Nephron progenitor cell (in vitro differentiated cells): ENCODE results near the gene TRA2A.
A peak's percentile ranks its signal among the peaks of the same experiment; 100 is the strongest.

Source experiments
- DNase-seq: peaks from one replicate; pipeline ENCODE4 v3.0.0; 2021
- H3K27ac Mint-ChIP-seq: 2 replicates; pipeline ENCODE4 v1.8.0; 2021; ENCODE audit warnings: mild to moderate bottlenecking, moderate library complexity, mixed read lengths
- H3K27me3 Mint-ChIP-seq: 2 replicates; pipeline ENCODE4 v1.8.0; 2021; ENCODE audit warnings: mild to moderate bottlenecking, low read depth, mixed read lengths; ENCODE audit not compliant: poor library complexity
- H3K36me3 Mint-ChIP-seq: 2 replicates; pipeline ENCODE4 v1.8.0; 2021; ENCODE audit warnings: low read depth, mixed read lengths
- H3K4me1 Mint-ChIP-seq: 2 replicates; pipeline ENCODE4 v1.8.0; 2021; ENCODE audit warnings: mixed read lengths
- H3K4me3 Mint-ChIP-seq: 2 replicates; pipeline ENCODE4 v1.8.0; 2021; ENCODE audit warnings: mild to moderate bottlenecking, moderate library complexity, mixed read lengths
- H3K9me3 Mint-ChIP-seq: 2 replicates; pipeline ENCODE4 v1.8.0; 2021; ENCODE audit warnings: mild to moderate bottlenecking, moderate library complexity, mixed read lengths
- CTCF ChIP-seq: fragments of 200-600 bp; sonication (generic); IDR thresholded peaks from 2 replicates; pipeline ENCODE4 v1.5.0; 2021; ENCODE audit warnings: antibody characterized with exemption

The TRA2A gene

DNA sequence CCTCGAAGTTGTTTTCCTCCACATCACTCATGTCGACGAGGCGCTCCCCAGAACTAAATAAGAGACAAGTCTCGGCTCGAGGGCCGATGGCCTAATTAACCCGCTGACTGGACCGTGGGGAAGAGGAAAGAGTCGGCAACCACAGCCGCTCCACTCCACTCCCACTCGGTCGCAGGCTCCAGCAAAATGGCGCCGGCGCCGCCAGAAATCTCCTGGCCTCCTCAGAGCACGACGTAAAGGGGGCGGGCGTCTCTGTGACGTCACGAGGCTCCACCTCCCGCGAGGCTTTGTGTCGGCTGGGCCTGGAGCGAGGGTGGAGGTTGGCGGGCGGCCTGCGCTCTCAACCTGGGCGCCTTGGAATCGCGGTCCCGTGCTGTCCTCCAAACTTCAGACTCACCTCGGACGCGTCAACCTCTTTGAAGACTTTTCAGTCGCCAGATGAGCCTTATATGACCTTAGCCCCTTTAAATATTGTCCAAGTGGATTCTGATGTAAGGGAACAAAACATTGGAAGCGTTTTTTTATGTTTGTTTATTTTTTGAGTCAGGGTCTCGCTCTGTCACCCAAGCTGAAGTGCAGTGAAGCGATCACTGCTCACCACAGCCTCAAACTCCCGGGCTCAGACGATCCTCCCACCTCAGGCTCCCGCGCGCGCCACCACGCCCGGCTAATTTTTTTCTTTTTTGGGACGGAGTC is at the start of gene TRA2A:
TSS of gene TRA2A (minus strand) at position 188 of the 696 bp plus-strand sequence. CDS start at position 31, 157 bp downstream.
- Mint-ChIP-seq H3K27ac (peak within 1 kb of the TSS; percentile 100), H3K4me3 (peak within 1 kb of the TSS; percentile 97), H3K4me1 (peaks cover 35% of the 10 kb centered on the region), H3K36me3 (peaks cover 37% of the 10 kb centered on the region), H3K27me3 (peaks cover 3% of the 10 kb centered on the region), H3K9me3 (peaks cover 26% of the 10 kb centered on the region)
- TF ChIP-seq CTCF = no peak
- peak; percentile 96 for DNase-seq

GRCh38 chr7:23570592-23571200 is 38.9 kb upstream of the TRA2A start:
- H3K27me3 Mint-ChIP-seq = peaks cover 6% of the 10 kb centered on the region
- peaks cover 4% of the 10 kb centered on the region for H3K4me1 Mint-ChIP-seq
- H3K9me3 Mint-ChIP-seq = no peaks in the 10 kb centered on the region
- peak; percentile 78 for DNase-seq
- no peak overlapping the region for H3K4me3 Mint-ChIP-seq
- H3K36me3 Mint-ChIP-seq = no peaks in the 10 kb centered on the region
- TF ChIP-seq CTCF = peak; percentile 75
- no peak overlapping the region for H3K27ac Mint-ChIP-seq

DNA sequence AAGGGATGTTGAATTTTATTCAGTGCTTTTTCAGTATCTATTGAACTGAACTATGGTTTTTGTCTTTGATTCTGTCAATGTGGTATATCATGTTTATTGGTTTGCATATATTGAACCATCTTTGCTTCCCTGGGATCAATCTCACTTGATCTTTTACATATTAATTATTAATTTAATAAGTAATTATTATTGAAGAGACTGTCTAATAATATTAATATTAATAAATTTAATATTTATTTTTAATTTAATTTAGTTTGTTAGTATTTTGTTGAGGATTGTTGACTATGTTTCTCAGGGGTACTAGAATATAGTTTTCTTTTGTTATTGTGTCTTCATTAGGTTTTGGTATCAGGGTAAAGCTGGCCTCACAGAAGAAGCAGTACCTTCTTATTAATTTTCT is 26.5 kb upstream of the TRA2A start:
- DNase-seq = no peak
- Mint-ChIP-seq H3K27ac (no peak overlapping the region), H3K4me1 (no peaks in the 10 kb centered on the region), H3K4me3 (no peak overlapping the region), H3K36me3 (no peaks in the 10 kb centered on the region), H3K9me3 (no peaks in the 10 kb centered on the region), H3K27me3 (no peaks in the 10 kb centered on the region)
- no peak for TF ChIP-seq CTCF

DNA sequence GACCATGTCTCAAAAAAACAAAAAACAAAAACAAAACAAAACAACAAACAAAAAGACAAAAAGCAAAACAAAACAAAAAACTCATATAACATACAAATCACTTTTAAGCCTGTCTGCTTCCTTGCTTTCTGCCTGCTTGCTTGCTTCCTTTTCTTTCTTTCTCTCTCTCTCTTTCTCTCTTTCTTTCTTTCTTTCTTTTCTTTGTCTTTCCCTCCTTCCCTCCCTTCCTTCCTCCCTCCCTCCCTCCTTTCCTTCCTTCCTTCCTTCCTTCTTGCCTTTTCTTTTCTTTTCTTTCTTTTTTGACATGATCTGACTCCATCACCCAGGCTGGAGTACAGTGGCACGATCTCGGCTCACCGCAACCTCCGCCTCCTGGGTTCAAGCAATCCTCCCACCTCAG is 15.9 kb upstream of the TRA2A start:
- no peak for DNase-seq
- no peak for TF ChIP-seq CTCF
- no peaks in the 10 kb centered on the region for H3K4me1 Mint-ChIP-seq
- no peaks in the 10 kb centered on the region for H3K9me3 Mint-ChIP-seq
- H3K36me3 Mint-ChIP-seq = no peaks in the 10 kb centered on the region
- H3K27me3 Mint-ChIP-seq = peaks cover 12% of the 10 kb centered on the region
- H3K4me3 Mint-ChIP-seq = no peak overlapping the region
- no peak overlapping the region for H3K27ac Mint-ChIP-seq

DNA sequence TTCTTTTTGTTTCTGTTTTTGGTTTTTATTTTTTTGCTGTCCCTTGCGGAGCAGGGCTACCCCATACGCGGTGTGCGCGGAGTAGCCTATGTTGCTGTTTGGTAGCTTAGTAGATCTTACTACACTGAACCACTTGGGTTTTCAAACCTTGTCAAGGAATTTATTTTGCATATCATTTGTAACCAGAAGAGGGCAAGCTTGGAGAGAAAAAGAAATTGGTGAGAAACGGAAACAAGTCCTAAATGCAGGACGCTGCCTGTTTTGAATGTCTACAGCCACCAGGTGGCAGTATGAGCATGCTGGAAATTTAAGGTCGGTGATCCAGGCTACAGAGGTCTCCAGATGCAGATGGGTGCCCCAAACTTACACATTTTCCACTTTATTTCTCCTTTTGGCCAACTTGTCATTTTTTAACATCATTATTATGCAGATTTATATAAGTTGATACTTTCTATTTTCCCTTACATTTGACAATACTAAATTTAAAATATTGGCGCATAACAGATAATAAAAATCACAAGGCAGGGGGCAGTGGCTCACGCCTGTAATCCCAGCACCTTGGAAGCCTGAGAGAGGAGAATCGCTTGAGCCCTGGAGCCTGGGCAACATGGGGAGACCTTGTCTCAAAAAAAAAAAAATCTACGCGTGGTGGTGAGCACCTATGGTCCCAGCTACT is 15.3 kb upstream of the TRA2A start:
- peaks cover 12% of the 10 kb centered on the region for H3K27me3 Mint-ChIP-seq
- TF ChIP-seq CTCF = peak; percentile 96
- no peak overlapping the region for H3K27ac Mint-ChIP-seq
- peak; percentile 73 for DNase-seq
- no peak overlapping the region for H3K4me3 Mint-ChIP-seq
- H3K36me3 Mint-ChIP-seq = no peaks in the 10 kb centered on the region
- H3K9me3 Mint-ChIP-seq = no peaks in the 10 kb centered on the region
- H3K4me1 Mint-ChIP-seq = no peaks in the 10 kb centered on the region
